ENCODE measurements around the gene ARMC9.

Gene ARMC9

DNA sequence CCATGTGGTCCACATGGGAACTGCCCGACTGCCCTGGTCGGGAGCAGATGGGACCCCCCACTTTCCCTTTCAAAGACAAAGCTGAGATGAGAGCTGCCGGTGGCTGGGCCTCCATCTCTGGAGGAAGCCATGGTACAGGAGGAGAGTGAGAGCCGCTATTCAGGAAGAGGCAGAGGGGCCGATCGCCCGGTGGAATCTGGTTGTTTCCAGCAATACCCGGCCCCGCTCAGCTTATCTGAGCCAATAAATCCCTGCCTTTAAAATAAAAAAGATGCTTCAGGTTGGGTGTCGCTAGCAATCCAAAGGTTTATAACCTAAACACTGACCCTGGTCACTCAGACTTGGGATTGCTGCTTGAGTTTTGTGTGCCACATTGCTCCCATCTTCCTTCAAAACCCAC, 181.9 kb downstream of the ARMC9 start:
- DNase-seq (ENCODE audit: low spot score), result no peak

GRCh38 chr2:231380991-231381847, 182.8 kb downstream of the ARMC9 start:
- DNase-seq (ENCODE audit: low spot score), result no peak

GRCh38 chr2:231382116-231382515, 183.7 kb downstream of the ARMC9 start:
- no peak for DNase-seq (ENCODE audit: low spot score)

- DNase-seq (ENCODE audit: low spot score), result no peak
These were observed 185.1 kb downstream of the ARMC9 start for GRCh38 chr2:231383416-231384108.

DNA sequence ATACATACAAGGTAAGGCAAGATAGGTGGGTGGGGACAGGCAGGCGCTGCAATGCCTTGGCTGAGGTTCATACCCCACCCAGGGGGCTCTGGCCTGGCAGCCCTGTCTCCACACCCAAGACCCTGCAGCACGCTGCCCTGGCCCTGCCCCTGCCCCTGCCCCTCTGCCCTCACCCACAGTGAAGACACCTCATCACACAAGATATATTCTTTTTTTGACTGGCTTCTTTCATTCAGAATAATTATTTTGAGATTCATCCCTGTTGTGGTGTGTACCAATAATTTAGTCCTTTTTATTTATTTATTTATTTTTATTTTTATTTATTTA, 185.6 kb downstream of the ARMC9 start:
- DNase-seq (ENCODE audit: low spot score), result no peak

GRCh38 chr2:231384970-231385369, 186.5 kb downstream of the ARMC9 start:
- DNase-seq (ENCODE audit: low spot score), result no peak

- no peak for DNase-seq (ENCODE audit: low spot score)
These were observed 187.0 kb downstream of the ARMC9 start for GRCh38 chr2:231385429-231385828.

GRCh38 chr2:231386446-231386845, 188.0 kb downstream of the ARMC9 start:
- no peak for DNase-seq (ENCODE audit: low spot score)

GRCh38 chr2:231387904-231388724, 189.7 kb downstream of the ARMC9 start:
- peak; percentile 42 for DNase-seq (ENCODE audit: low spot score)

- DNase-seq (ENCODE audit: low spot score), result no peak
These were observed 190.4 kb downstream of the ARMC9 start for GRCh38 chr2:231388725-231389346.

GRCh38 chr2:231390667-231391066, 192.2 kb downstream of the ARMC9 start:
- DNase-seq (ENCODE audit: low spot score), result no peak

GRCh38 chr2:231391981-231392380, 193.6 kb downstream of the ARMC9 start:
- DNase-seq (ENCODE audit: low spot score), result no peak

- no peak for DNase-seq (ENCODE audit: low spot score)
These were observed 194.2 kb downstream of the ARMC9 start for GRCh38 chr2:231392431-231393148.

DNA sequence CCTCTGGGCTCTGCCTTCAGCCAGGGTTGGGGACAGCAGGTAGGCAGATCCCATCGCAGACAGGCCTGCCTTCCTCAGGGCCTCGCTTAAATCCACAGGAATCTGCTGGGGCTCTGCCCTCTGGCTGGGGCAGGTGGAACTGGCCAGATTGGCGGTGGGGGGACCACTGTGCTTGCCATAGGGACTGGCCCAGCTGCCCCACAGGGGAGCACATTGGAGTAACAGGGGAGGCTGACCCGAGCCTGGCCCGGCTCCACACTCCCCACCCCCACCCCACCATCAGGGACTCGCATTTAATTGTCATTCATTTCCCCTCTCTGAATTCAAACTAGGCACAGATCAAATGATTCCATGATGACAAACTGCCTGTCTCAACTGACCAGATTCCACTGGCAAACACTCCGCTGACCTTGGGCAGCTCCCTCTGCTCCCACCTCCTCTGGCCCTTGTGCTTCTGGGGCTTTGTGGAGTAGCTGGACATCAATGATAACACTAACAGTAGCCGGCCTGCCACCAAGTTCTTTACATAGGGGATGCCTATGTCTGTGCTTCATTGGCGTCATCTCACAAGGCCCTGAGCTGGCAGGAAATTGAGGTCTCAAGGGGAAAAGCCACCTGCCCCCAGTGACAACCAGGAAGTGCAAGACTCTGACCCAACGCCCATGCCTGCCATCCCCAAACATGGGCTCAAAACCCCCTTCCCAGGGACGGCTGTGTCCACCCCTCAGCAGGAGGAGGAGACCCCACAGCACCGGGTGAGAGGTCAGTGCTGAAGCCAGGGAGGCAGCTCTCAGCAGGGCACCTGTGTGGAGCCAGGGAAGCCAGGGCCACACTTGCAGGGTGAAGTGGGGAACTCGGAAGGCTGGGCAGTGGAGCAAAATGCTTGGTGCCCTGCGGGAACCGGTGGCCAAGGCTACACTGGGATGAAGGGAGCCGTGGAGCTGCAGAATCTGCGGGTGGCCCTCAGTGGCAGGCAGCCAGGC, 195.0 kb downstream of the ARMC9 start:
- DNase-seq (ENCODE audit: low spot score), result no peak

GRCh38 chr2:231394211-231395141, 196.0 kb downstream of the ARMC9 start:
- DNase-seq (ENCODE audit: low spot score), result no peak

GRCh38 chr2:231395188-231396057, 197.0 kb downstream of the ARMC9 start, which contains the start of gene B3GNT7:
Gene B3GNT7, plus strand, starts transcription at chr2:231395710. Its CDS starts 94 bp downstream, at chr2:231395804.
- DNase-seq (ENCODE audit: low spot score), result no peak

GRCh38 chr2:231396058-231396821, 197.8 kb downstream of the ARMC9 start:
- DNase-seq (ENCODE audit: low spot score), result no peak
